HTERT RPE-1 (cell line): ENCODE results near the gene PEF1.

ENCODE experiments used
- in situ Hi-C: fragments of 300-500 bp; cut with MboI; formaldehyde crosslinking; loops from 4 replicates; pipeline ENCODE4 v1.14.3; 2020; ENCODE audit warnings: low sequenced_read_pairs

Gene PEF1

DNA sequence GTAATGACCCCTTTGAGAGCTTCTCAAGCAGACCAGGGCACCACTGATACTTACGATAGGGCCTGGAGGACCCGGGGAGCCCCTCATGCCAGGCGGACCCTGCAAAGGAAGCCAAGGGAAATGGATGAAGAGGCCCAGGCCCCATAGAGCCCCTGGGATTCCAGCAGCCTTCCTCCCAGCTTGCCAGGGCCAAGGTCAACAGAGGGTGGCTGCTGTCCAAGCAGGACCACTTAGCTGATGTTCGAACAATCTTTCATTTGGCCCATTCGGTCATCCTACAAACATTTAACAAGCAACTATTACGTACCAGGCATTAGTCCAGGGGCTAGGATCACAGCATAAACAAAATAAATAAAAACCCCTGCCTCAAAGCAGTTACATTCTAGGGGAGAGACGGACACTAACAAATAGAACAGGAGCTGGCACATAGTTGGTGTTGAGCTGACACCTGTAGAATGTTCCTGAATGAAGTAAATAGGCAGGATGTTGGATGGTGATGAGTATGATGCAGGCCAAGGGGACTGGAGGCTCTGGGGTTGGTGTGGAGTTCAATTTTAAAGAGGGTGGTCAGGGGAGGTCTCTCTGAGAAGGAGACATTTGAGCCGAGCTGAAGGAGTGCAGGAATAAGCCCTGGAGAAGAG, 27.0 kb upstream of the PEF1 start:
- in situ Hi-C loops = no loop called here

DNA sequence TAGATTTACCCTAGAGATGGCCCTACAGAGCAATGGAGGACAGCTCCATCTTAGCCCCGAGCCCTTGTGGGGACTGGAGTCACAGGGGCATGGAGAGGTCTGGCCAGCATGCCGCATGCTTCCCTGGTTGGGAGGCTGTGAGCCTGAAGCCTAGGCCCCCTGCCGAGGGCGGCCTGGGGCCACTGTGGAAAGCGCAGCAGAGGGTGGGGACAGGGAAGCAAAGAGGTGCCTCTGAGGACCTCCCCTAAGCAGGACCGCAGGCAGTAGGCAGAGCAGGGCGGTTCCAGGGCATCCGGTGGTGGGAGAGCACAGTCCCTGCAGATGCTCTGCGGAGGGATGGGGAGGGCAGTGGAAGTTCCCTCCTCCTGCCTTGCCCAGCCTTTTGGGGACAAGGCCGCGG, 26.5 kb upstream of the PEF1 start:
- in situ Hi-C loops = no loop called here

DNA sequence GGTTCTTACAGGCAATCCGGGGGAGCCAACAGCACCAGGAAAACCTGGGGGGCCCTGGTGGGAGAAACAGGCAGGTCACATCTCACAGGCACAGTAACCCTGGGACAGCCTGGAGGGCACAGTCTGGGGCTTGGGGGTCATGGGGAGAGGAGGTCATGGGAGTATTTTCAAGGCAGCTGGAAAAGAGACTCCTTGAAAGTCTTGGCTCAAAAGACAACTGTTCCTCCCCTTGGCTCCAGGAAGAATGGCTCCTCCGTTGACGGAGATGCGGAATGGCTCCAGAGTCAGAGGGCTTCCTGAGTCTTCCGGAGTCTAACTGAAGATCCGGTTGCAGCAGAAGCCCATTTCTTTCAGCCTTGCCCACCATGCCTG, 25.9 kb upstream of the PEF1 start:
- in situ Hi-C loops = no loop called here

DNA sequence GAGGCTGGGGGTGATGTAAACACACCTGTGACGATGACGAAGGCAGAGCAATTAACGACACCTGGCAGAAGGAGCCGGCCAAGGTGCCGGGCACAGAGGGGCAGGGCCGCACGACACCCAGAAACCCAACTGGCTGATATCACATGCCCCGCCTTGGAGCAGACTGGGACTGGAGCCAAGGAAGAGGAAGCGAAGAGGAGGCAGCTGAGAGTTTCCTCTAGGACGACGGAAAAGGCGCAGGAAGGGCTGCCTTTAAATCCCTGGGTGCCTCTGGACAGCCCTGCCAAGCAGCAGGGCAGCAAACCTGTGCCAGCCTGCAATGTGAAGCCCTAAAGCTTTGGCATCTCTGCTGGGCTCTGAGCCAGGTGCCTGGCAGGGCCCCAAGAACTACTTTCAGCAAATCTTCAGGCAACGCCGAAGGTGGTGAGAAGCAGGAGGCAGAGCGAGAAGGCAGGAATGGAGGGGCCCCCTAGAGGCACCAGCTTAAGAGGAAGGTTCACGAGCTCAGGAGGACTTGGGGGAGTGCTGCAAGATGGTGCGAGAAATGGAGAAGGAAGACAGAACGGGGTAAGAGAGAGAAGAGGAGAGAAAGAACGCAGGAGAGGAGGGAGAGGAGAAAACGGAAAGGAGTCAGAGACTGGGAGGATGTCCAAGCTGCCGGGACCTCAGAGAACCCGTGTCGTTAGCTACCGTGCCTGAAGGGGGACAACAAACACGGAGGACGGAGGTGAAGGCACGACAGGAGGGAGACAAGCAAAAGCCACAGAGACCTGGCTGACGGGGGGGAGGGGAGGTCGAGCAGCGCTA, 25.3 kb upstream of the PEF1 start:
- in situ Hi-C loops = no loop called here

DNA sequence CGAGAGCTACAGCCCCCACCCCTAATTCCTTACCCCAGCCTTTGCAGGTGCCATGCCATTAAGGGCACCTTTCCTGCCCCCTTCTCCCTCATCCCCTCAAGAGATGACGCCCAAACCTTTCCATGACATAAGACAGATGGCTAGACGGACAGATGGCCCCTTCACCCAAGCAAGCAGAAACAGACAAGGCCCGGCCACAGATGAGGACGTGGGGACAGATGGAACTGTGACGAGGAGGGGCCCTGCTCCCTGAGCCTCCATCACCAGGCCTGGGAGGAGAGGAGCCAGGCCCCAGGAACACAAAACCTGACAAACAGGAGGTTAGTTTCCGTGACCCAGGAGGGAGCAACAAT, 24.7 kb upstream of the PEF1 start:
- in situ Hi-C loops = no loop called here

DNA sequence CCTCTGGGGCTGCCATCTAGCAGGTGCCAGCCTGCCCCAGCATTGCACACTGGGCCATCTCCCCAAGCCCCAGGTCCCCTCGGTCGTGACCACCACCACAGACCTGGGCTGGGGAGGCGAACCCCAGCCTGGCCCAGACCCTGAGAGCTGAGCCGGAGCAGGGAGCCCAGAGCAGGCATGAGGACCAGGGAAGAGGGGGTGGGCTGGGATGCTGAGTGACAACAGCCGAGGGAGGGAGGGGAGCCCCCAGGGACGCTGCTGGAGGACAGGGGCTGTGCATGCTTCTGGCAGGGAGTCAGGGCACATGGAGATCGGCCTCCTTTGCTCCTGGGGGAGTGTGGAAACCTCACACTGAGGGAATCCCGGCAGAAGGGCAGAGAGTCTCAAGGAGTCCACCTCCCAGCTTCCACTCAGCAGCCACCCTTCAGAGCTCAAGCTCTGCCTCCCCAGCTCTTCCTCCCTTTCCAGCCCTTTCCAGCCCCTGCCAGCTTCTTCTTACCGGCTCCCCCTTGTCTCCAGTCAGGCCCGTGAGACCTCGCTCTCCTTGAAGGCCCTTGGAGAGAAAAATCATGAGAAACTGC, 23.7 kb upstream of the PEF1 start:
- in situ Hi-C loops = no loop called here

DNA sequence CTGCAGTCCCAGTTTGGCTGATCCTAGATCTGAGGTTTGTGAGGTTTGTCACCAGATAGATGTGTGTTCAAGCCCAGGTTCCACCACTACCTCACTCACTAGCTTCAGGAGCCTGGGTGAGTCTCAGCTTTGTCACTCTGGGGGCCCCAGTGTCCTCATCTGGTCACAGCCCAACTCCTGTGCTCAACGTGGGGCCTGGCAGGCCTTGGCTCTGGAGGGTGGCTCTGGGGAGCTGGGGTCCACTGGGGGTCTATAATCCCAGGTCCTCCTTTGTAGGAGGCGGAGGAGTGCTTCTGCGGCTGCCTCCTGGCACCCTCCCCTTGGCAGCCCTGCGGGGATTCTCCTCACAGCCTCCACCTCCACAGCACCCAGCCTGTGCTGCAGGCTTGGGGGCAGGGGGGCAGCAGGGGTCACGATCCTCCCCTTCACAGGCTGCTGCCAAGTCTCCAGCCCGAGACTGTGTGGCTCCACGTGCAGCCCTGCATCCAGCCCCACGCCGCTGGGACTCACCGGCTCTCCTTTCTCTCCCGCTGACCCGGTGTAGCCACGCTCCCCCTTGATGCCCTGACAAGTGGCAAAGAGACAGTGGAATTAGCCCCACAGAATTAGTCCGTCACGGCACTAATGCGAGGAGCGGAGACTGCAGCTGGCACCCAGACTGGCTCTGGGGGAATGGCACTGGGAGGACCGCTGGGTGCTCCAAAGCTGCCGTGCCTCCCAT, 22.5 kb upstream of the PEF1 start:
- in situ Hi-C loops = no loop called here

DNA sequence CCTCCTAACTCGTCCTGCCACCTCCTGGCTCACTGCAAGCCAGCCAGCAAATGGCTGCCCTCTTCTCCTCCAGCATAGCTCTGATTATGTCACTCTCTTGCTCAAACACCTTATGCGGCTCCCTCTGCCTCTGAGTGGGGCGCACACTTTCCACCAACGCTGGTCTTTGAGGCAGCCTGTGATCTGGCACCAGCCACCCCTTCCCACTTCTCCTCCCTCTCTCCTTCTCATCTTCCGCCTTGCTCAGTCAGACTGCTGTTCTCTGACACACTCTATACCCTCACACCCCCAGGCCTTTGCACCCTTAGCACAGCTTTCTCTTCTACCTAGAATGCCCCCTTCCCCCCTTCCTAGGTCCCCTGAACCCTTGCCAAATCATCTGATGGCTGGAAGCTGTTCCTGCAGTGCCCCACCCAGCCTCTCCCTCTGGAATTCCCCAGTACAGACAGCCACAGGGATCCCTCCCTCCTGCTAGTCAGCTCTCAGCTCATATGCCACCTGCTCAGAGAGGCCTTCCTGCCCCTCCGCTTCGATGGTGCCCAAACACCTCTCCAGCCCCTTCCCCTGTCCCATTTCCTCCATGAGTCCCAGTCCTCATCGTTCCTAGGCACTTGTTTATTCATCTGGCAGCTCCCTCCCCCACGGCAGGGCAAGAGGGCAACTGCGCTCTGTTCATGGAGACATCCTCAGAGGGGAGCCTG, 21.7 kb upstream of the PEF1 start:
- in situ Hi-C loops = no loop called here

DNA sequence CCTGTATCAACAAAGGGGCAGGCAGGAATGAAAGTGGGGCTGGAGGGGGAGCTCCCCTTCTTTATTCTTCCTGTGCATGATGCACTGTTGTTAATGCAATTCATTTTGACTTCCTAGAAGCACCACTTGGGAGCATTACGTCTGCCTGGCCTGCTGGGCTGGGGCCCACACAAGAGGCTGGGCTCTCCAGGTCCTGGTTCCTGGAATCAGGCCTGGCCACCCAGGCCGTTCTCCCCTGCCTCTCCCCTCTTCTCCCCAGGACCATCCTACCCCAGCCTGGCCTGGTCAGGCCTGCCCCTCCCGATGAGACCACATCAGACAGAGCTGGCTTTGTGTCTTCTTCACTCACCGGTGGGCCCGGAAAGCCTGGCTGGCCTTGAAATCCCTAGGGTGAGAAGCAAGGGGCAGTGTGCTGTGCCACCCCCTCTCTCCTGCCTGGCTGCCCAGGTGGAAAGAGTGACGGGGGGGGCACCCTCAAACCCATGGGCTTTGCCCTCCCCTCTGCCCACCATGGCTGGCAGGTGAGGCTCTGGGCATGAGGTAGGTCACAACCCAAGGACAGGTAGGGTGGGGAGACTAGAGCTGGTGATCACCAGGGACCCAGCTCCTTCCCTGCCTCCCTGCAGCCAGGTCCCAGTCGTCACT, 20.7 kb upstream of the PEF1 start:
- in situ Hi-C loops = no loop called here

DNA sequence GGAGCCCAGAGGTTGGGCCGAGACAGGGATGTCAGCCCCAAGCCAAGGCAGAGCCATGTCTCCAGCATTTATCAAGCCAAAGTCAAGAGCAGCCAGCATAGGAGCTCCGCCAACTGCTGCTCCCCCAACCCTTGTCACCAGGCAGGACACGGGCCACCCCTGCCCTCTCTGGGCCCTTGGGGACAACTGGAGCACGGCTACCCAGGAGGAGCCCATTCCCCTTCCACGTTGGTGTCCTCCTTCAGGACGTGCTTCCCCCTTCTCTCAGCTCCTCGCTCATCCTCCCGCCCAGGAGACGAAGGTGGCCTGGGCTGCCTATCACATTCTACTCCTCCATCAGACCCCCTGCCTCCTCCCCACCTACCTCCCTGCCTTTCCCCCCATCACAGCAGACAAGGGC, 19.9 kb upstream of the PEF1 start:
- in situ Hi-C loops = no loop called here

DNA sequence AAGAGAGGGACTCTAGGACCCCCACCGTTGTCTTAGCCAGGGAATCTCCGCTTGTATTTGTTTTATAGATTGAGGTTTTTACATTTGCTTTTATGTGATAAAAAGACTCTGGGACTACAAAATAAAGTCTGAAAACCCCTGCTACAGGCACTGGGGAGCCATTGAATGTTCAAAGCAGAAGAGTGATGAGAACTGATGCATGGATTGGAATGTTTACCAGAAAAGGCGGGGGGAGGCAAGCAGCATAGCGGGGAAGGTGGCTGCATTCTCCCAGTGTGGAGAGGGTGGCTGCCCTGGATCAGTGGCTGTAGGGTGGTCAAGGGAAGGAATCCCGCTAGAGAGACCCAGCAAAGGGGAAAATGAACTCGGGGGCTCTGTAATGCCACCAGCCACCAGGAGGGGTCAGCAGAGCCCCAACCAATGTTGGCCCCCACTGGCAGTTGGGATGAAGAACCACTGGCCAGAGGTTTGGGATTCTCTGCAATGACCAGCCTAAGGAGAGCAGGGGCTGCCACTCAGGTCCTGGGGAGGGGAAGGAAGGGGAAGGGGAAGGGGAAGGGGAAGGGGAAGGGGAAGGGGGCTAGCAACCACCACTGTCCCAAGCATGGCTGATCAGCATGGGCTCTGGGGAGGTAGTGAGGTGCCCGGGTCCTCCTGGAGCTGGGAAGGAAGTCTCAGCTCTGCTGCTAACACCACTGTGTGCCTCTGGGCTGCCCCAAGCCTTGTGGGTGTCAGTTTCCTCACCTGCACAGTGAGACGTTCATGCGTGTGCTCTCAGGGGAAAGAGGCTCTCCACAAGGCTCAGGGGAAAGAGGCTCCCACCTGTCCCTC, 19.2 kb upstream of the PEF1 start:
- in situ Hi-C loops = no loop called here

DNA sequence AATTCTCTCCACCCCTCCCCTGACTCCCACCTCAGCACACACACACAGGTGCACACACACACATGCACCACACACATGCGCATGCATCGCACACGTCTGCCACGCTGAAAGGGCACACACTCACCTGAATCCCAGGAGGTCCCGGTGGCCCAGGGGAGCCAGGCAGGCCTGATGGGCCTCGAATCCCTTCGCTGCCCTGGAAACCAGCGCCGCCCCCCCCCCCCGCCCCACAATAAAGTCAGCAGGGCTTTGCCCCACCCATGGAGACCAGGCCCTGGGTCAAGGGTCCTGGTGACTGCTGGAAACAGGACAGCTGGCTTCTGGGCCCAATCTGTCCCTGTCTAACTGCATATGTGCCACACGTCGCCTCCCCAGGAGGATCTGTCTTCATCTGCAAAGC, 17.8 kb upstream of the PEF1 start:
- in situ Hi-C loops = no loop called here

DNA sequence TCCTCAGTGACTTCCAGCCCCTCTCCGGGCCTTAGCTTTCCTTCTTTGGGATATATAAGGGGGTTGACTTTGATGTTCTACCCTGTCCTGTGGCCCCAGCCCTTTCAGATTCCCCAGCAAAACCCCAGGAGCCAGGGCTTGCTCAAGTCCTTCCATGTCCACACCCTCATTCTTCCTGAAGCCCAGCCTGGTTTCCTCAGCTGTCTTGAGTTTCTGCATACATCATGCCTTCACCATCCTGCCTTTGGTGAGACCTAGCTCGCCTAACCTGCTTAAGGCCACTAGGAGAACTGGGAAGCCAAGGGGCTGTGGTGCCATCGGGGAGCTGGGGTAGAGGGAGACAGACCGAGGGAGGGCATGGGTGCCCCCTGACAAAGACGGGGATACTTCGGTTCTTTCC, 17.2 kb upstream of the PEF1 start:
- in situ Hi-C loops = no loop called here

DNA sequence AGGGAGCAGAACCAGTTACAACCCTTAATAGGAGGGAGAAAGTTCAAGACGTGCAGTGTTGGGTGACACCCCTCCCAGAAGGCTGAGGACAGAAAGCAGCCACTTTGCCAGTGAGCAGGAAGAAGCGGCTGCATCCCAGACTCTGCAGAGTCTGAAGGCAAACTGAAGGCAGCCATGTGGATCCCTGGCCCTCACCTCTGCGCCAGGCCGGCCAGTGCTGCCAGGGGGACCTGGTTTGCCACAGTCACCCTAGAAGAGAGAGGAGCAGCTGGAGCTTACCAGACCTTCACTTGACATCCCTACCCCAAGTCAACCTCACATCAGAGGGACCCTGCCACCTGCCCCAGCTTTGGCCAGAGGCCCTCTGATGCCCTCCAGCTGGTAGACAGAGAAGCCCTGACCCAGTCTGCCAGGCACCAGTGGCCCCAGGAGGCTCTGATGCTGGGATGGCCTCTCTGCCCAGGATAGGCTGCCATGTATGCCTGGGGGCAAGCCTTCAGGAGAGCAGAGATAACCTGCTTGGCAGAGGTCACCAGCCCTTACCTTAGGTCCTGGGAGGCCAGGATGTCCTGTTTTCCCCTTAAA, 16.3 kb upstream of the PEF1 start:
- in situ Hi-C loops = no loop called here

DNA sequence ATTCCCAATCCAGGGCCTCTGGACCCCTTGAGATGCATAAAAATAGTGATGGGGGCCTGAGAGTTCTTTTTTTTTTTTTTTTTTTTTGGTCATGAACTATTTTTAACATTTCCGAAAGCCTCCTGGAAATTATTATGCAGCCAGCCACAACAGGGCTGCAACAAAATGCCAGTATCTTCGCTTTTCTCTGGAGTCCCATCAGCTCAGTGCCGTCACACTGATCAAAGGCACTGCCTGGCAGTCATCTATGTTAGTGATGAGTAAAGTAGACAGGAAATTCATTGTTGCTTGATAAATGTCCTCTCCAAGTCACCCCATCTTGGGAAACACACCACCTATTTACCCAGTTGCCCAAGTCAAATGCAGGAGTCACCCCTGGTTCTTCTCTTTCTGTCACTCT, 15.2 kb upstream of the PEF1 start:
- in situ Hi-C loops = no loop called here

DNA sequence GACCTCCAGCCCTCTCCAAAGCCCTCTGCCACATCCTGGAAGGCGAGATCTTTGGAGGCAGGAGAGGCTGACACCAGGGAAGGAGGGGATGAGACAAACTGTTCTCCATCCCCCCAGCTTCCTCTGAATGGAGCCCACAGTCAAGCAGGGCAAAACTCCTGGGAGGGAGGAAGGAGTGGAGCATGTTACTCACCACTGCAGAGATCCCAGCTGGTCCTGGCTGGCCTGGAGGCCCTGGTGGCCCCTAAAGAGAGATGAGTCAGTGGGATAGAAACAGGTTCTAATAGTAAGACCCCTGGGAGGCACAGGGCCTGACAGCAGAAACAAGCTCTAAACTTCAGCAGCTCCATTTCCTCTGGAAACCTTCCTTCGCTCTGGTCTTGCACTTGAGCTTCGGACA, 14.0 kb upstream of the PEF1 start:
- in situ Hi-C loops = no loop called here

DNA sequence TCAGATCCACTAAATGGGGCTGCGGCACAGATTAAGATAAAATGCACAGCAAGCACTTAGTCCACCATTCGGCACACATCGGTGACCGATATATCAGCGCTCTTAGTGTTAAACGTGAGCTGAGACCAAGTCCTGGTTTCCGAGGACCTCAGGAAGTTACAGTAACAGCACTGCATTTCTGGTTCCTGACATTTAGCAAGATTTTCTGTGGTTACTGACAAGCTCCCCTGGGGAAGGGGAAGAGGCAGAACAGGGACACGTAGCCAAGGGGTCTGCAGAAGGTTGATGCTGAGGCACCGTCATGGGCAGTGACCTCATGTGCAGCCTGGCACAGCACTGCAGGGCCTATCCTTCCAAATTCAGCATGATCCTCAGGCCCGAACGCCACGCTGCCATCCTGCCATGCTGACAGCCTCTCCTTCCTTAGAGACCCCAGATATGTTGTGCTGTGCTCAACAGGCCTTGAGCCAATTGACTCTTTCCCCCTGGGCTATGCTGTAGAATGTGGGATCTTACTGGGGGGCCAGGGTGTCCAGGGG, 13.4 kb upstream of the PEF1 start:
- in situ Hi-C loops = no loop called here

DNA sequence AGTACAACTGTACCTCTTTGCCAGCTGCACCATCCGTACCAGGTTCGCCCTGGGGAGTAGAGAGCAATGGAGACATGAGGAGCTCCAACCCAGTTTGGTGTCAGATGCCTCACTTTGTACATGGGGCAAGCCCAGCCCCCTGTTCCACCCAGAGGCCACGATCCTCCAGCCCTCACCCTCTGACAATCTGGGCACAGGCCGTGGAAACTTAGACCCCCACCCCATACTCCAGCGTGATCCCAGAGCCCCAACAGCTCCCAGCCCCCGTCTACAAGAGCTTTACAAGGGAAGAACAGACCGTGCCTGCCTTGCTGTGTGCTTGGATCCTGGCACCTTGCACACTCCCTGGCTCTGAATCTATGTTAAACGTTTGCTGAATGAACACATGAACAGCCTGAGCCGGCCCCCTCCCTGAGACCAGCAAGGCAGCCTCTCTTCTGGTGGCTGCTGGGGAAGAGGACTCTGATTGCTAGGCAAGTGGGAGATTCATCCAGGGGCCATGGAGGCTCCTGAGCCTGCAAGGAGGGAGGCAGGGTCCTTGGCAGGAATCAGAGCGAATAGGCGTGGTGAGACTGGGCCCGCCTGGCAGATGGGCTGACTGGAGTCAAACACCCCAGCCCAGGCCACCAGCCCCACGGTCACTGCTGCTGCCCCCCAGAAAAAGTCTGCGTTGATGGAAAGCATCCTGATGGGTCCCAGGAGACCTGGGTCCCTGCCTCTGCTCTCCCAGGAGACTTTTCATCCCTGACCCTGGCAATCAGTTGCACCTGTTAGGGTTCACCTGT, 12.5 kb upstream of the PEF1 start:
- in situ Hi-C loops = no loop called here

DNA sequence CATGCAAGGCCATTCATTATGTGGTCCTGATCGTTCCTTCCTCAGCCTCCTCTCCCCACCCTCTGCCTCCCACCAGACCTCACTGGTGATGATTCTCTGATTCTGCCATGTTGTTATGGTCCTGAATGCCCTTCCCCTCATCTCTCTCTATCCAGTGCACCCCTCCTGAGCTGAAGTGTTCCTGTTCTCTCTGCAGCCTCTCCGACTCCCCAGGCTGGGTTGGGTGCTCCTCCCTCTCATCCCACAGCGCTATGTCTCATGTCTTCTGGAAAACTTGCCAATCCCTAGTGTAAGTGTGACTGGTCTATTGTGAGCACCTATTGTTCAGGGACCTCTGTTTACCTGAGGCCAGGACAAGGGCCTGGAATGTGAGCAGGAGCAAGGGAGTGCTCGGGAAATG, 11.1 kb upstream of the PEF1 start:
- in situ Hi-C loops = no loop called here
